Retinal pigment epithelial cell (primary cell): ENCODE measurements around the gene PARVA.

Source experiments
- DNase-seq: peaks from one replicate; pipeline ENCODE4 v3.0.0-alpha.2; 2010; ENCODE audit warnings: low read depth
- H3K4me3 ChIP-seq: 2 replicates; pipeline ENCODE4 v1.5.1; 2011; ENCODE audit warnings: mild to moderate bottlenecking, low read length, control low read depth, moderate library complexity
- CTCF ChIP-seq: conservative IDR thresholded peaks from 2 replicates; pipeline ENCODE4 v1.5.1; 2011; ENCODE audit warnings: low read depth, low read length, control low read depth, inconsistent platforms

PARVA gene

GRCh38 chr11:12399355-12399754 lies 22.0 kb downstream of the PARVA start:
- no peak overlapping the region for H3K4me3 ChIP-seq
- TF ChIP-seq CTCF = no peak
- no peak for DNase-seq

GRCh38 chr11:12402025-12402424 lies 24.7 kb downstream of the PARVA start:
- no peak for DNase-seq
- no peak for TF ChIP-seq CTCF

GRCh38 chr11:12402691-12403120 lies 25.3 kb downstream of the PARVA start:
- H3K4me3 ChIP-seq = no peak overlapping the region
- no peak for TF ChIP-seq CTCF
- DNase-seq = no peak

More at GRCh38 chr11:12402025-12402424, 24.7 kb downstream of the PARVA start:
- H3K4me3 ChIP-seq = no peak overlapping the region

GRCh38 chr11:12403122-12403996 lies 26.0 kb downstream of the PARVA start:
- H3K4me3 ChIP-seq = no peak overlapping the region
- TF ChIP-seq CTCF = no peak
- DNase-seq = no peak

- no peak overlapping the region for H3K4me3 ChIP-seq
- TF ChIP-seq CTCF = no peak
- DNase-seq = no peak
Measured at GRCh38 chr11:12403997-12404350, 26.6 kb downstream of the PARVA start.

GRCh38 chr11:12404436-12404835 lies 27.1 kb downstream of the PARVA start:
- no peak overlapping the region for H3K4me3 ChIP-seq
- no peak for TF ChIP-seq CTCF
- no peak for DNase-seq

- TF ChIP-seq CTCF = no peak
- no peak overlapping the region for H3K4me3 ChIP-seq
- DNase-seq = no peak
Measured at GRCh38 chr11:12408156-12408770, 30.9 kb downstream of the PARVA start.
